Vagina (tissue), 2 donors: Measurements from ENCODE around the gene VWA1. TPM values are rescaled to one million over a fixed set of nuclear protein-coding genes. Genes with fewer than 3 reads are reported as not detected.
"Not testable (repeated sequence)": the region's sequence is repeated elsewhere in the genome, so short reads cannot be mapped to it uniquely, and the experiment has no call there.

Experiments used
- DNase-seq, 2 donors: peaks; one replicate each; pipeline ENCODE4 v3.0.0-alpha.2; 2017; ENCODE audit errors: extremely low spot score in 2 of 2
- H3K27ac ChIP-seq: fragments of 200-600 bp; sonication (generic); one replicate; pipeline ENCODE4 v1.5.1; 2019
- H3K27me3 ChIP-seq: fragments of 200-600 bp; sonication (generic); one replicate; pipeline ENCODE4 v1.5.1; 2019
- H3K36me3 ChIP-seq, 2 donors: fragments of 200-600 bp; sonication (generic); one replicate each; pipeline ENCODE4 v1.5.1; 2017 to 2019
- H3K4me1 ChIP-seq: fragments of 200-600 bp; sonication (generic); one replicate; pipeline ENCODE4 v1.5.1; 2019
- H3K4me3 ChIP-seq, 2 donors: fragments of 200-600 bp; sonication (generic); 1 replicate in 1 of 2; 2 replicates in 1 of 2; pipeline ENCODE4 v1.5.1; 2016 to 2019
- H3K9me3 ChIP-seq: fragments of 200-600 bp; sonication (generic); one replicate; pipeline ENCODE4 v1.5.1; 2019
- POLR2A ChIP-seq, 2 donors: fragments of 450-650 bp; IDR thresholded peaks; one replicate each; pipeline ENCODE4 v1.6.1; 2017; ENCODE audit warnings: antibody characterized with exemption in 2 of 2, mild to moderate bottlenecking in 2 of 2, moderate library complexity in 2 of 2
- POLR2AphosphoS5 ChIP-seq, 2 donors: sonication (generic); formaldehyde crosslinking; IDR thresholded peaks; one replicate each; pipeline ENCODE4 v1.9.0; 2017; ENCODE audit warnings: antibody characterized with exemption in 2 of 2, mild to moderate bottlenecking in 2 of 2, low read depth in 1 of 2; ENCODE audit not compliant: insufficient read depth in 1 of 2
- intact Hi-C: fragments of 100-400 bp; cut with DNase I; formaldehyde crosslinking; loops from one replicate; pipeline ENCODE4 v1.15.1; 2023
- total RNA-seq: library from RNA; depleted of rRNA; stranded (reverse); fragments of >200 nt; gene quantifications from one replicate; pipeline ENCODE4 v1.2.3, GENCODE V29; 2016
- TF ChIP-seq, protein P1 (sequence below), 3 experiments: fragments of 450-650 bp in 2 of 3; fragments of 200-600 bp in 1 of 3; sonication (generic) in 1 of 3; IDR thresholded peaks; one replicate each; pipeline ENCODE4 v1.5.1; 2017 to 2019; ENCODE audit warnings: antibody characterized with exemption in 3 of 3, mild to moderate bottlenecking in 2 of 3, moderate library complexity in 2 of 3

Gene VWA1
- total RNA-seq, 1 donor from 2014 or later = 35.8 TPM

DNA sequence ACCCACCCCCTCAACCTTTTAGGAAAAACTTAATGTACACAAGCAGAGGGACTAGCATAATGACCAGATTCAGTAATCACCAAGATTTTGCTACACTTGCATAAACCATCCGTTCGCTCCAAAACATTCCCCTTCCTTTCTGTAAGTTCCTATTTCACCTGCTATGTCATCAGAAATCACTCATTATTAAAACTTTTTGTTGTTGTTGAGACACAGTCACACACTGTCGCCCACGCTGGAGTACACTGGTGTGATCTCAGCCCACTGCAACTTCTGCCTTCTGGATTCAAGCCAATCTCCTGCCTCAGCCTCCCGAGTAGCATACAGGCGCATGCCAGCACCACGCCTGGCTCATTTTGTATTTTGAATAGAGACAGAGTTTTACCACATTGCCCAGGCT lies 31.8 kb upstream of the VWA1 start:
- Histone ChIP-seq H3K27ac (no peak overlapping the region), H3K9me3 (no peaks in the 10 kb centered on the region), H3K4me1 (peaks cover 50% of the 10 kb centered on the region), H3K4me3 (no peak overlapping the region), H3K36me3 (peaks cover 0 to 40% of the 10 kb centered on the region in 2 donors), H3K27me3 (no peaks in the 10 kb centered on the region)
- TF ChIP-seq, protein P1, sequence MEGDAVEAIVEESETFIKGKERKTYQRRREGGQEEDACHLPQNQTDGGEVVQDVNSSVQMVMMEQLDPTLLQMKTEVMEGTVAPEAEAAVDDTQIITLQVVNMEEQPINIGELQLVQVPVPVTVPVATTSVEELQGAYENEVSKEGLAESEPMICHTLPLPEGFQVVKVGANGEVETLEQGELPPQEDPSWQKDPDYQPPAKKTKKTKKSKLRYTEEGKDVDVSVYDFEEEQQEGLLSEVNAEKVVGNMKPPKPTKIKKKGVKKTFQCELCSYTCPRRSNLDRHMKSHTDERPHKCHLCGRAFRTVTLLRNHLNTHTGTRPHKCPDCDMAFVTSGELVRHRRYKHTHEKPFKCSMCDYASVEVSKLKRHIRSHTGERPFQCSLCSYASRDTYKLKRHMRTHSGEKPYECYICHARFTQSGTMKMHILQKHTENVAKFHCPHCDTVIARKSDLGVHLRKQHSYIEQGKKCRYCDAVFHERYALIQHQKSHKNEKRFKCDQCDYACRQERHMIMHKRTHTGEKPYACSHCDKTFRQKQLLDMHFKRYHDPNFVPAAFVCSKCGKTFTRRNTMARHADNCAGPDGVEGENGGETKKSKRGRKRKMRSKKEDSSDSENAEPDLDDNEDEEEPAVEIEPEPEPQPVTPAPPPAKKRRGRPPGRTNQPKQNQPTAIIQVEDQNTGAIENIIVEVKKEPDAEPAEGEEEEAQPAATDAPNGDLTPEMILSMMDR (IDR thresholded peaks at IDR 0.05) = no peak
- TF ChIP-seq POLR2AphosphoS5 (IDR thresholded peaks at IDR 0.05; ENCODE audit: insufficient read depth in 1 of 2, low read depth in 1 of 2) (no peak), POLR2A (IDR thresholded peaks at IDR 0.05) (no peak)
- intact Hi-C loops = no loop called here
- no peak for DNase-seq

DNA sequence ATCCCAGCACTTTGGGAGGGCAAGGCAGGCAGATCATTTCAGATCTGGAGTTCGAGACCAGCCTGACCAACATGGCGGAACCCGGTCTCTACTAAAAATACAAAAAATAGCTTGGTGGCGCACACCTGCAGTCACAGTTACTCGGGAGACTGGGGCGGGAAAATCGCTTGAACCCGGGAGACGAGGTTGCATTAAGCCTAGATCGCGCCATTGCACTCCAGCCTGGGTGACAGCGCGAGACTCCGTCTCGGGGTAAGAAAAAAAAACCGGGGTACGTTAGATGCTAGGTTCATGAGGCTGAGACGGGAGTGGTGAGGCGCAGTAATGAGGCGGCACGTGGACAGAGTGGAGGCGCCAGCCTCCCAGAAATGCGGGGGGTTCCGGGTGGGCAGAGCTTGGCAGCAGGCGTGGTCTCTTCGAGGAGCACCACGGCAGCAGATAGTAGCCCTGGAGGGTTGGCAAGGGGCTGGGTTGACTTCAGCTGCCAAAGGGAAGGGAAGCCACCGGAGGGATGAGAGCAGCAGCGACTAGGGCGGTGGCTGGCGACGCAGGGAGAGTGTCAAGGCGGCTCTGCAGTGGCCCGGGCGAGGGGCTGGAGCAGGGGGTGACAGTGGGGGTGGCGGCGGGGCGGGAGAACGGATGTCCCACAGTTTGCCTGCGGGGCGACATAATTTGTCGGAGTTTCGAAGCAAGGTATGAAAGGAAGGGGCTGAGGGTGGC lies 29.2 kb upstream of the VWA1 start:
- Histone ChIP-seq H3K36me3 (peaks cover 0 to 36% of the 10 kb centered on the region in 2 donors), H3K27ac (peak overlapping the region; percentile 84), H3K9me3 (no peaks in the 10 kb centered on the region), H3K4me1 (peaks cover 33% of the 10 kb centered on the region), H3K4me3 (peak overlapping the region; percentile 73 to 98), H3K27me3 (no peaks in the 10 kb centered on the region)
- TF ChIP-seq, protein P1 (IDR thresholded peaks at IDR 0.05) = no peak
- TF ChIP-seq POLR2AphosphoS5 (IDR thresholded peaks at IDR 0.05; ENCODE audit: insufficient read depth in 1 of 2, low read depth in 1 of 2) (no peak), POLR2A (IDR thresholded peaks at IDR 0.05) (no peak)
- DNase-seq = no peak
- intact Hi-C loops = no loop called here

DNA sequence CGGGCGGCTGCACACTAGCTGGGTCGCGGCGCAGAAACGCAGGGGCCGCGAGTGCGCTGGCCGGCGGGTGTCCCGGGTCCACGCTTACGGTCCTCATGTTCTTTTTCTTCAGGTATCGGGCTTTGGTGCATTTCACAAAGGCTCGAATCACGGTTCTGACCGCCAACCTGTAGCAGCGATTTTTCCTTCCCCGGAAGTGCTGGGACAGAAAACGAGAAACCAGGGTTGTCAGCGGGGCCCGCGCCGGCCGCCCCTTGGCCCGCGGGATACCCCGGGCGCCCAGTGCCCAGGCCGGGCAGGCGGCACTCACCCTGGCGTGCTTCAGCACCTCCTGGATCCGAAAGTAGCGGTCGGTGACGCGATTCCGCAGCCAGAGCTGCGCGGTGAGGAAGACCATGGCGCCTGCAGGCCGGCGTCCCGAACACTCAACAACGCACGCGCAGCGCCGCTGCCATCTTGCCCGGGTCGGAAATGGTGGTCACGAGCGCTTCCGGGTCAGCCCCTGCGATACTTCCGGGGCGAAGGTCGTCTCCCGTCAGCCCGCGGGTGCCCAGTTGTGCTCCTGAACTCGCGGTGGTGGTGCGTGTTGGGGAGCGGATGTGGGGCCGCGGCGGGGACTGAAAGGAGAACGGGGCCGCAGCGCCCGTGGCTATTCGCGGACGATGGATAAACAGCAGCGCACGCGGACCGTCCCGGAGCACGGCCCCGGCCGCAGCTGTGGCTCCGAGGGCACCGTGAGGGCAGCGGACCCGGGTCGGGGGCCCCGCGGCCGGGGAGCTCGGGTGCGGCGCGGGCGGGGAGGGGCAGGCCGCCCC lies 28.5 kb upstream of the VWA1 start, which contains the start of gene MRPL20:
MRPL20 (minus strand) TSS at position 473 of the 815 bp plus-strand sequence; CDS start at position 397, 76 bp downstream.
- Histone ChIP-seq H3K36me3 (peaks cover 0 to 28% of the 10 kb centered on the region in 2 donors), H3K4me1 (peaks cover 32% of the 10 kb centered on the region), H3K9me3 (no peaks in the 10 kb centered on the region), H3K27ac (peak within 1 kb of the TSS; percentile 84), H3K27me3 (no peaks in the 10 kb centered on the region), H3K4me3 (peak within 1 kb of the TSS; percentile 73 to 98)
- no peak for DNase-seq
- TF ChIP-seq POLR2AphosphoS5 (IDR thresholded peaks at IDR 0.05; ENCODE audit: insufficient read depth in 1 of 2, low read depth in 1 of 2) = peak; percentile 92 to 99
- TF ChIP-seq, protein P1 (IDR thresholded peaks at IDR 0.05) = no peak
- TF ChIP-seq POLR2A (IDR thresholded peaks at IDR 0.05) = peak in 1 of 2 donors; percentile 36
- intact Hi-C loops = no loop called here

DNA sequence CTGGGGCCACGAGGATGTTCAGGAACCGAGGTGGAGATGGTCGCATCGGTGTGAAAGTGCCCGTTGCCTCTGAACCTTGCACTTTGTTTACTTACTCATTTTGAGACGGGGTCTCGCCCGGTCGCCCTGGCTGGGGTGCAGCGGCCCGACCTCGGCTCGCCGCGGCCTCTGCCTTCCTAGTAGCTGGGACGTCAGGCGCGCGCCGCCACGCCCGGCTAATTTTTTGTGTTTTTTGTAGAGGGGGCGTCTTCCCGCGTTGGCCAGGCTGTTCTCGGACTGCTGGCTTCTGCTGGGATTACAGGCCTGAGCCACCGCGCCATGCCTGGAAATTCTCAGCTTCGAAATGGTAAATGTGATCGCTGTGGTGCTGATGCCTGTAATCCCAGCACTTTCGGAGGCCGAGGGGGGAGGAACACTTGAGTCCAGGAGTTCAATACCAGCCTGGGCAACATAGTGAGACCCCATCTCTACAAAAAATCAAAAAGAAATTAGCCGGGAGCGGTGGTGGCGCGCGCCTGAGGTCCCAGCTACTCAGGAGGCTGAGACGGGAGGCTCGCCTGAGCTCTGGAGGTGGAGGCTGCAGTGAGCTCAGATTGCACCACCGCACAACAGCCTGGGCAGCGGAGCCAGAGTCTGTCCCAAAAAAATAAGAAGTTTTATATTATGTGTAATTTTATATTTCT lies 27.7 kb upstream of the VWA1 start:
- TF ChIP-seq POLR2AphosphoS5 (IDR thresholded peaks at IDR 0.05; ENCODE audit: insufficient read depth in 1 of 2, low read depth in 1 of 2) (no peak), POLR2A (IDR thresholded peaks at IDR 0.05) (no peak)
- TF ChIP-seq, protein P1 (IDR thresholded peaks at IDR 0.05) = no peak
- H3K27me3 ChIP-seq = no peaks in the 10 kb centered on the region
- intact Hi-C loops = no loop called here
- H3K4me1 ChIP-seq = peaks cover 32% of the 10 kb centered on the region
- H3K27ac ChIP-seq = peak overlapping the region; percentile 84
- peaks cover 0 to 22% of the 10 kb centered on the region in 2 donors for H3K36me3 ChIP-seq
- no peaks in the 10 kb centered on the region for H3K9me3 ChIP-seq
- peak overlapping the region; percentile 73 to 98 for H3K4me3 ChIP-seq
- DNase-seq = no peak

DNA sequence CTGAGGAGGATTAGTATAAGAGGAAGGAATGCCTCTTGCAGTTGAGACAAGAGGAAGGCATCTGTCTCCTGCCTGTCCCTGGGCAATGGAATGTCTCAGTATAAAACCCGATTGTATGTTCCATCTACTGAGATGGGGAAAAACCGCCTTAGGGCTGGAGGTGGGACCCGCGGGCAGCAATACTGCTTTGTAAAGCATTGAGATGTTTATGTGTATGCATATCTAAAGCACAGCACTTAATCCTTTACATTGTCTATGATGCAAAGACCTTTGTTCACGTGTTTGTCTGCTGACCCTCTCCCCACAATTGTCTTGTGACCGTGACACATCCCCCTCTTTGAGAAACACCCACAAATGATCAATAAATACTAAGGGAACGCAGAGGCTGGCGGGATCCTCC lies 25.3 kb upstream of the VWA1 start:
- not testable (repeated sequence) for H3K27ac ChIP-seq

More for the DNA sequence above, 25.3 kb upstream of the VWA1 start:
- H3K27me3 ChIP-seq, H3K9me3 ChIP-seq, H3K36me3 ChIP-seq, DNase-seq, H3K4me3 ChIP-seq, intact Hi-C loops: not testable (repeated sequence)
- peaks cover 28% of the 10 kb centered on the region for H3K4me1 ChIP-seq
